ENCODE results near the gene IFT81. TPM values are rescaled to one million over a fixed set of nuclear protein-coding genes. Genes with fewer than 3 reads are reported as not detected.

IFT81 gene
- total RNA-seq, 6 experiments from 2014 or later, result 1.3 to 5.1 (median 2.5) TPM

- TF ChIP-seq, protein P1, sequence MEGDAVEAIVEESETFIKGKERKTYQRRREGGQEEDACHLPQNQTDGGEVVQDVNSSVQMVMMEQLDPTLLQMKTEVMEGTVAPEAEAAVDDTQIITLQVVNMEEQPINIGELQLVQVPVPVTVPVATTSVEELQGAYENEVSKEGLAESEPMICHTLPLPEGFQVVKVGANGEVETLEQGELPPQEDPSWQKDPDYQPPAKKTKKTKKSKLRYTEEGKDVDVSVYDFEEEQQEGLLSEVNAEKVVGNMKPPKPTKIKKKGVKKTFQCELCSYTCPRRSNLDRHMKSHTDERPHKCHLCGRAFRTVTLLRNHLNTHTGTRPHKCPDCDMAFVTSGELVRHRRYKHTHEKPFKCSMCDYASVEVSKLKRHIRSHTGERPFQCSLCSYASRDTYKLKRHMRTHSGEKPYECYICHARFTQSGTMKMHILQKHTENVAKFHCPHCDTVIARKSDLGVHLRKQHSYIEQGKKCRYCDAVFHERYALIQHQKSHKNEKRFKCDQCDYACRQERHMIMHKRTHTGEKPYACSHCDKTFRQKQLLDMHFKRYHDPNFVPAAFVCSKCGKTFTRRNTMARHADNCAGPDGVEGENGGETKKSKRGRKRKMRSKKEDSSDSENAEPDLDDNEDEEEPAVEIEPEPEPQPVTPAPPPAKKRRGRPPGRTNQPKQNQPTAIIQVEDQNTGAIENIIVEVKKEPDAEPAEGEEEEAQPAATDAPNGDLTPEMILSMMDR (IDR thresholded peaks at IDR 0.05), result no peak
- Histone ChIP-seq H3K9me3 (no peaks in the 10 kb centered on the region), H3K27ac (peak overlapping the region; percentile 86 to 99 (median 99)), H3K4me1 (peaks cover 0 to 50% (median 23%) of the 10 kb centered on the region in 4 donors), H3K27me3 (no peaks in the 10 kb centered on the region), H3K4me3 (peak overlapping the region in 1 of 3 donors; percentile 20), H3K36me3 (no peaks in the 10 kb centered on the region)
- DNase-seq (no peak), ATAC-seq (no peak)
- intact Hi-C loops (cut with DNase I), result loop anchor here in 1 of 2 donors (10.0 kb wide), 1 partner anchor 175 kb away; the partner anchor contains the start of gene ATP2A2
- WGBS (ENCODE audit: insufficient coverage, low coverage, low lambda C conversion rate, missing lambda C conversion rate), result 57% methylated on average over 2 of the region's 2 CpGs
Measured at GRCh38 chr12:110109837-110110535, 14.2 kb upstream of the IFT81 start.

GRCh38 chr12:110111476-110112334 is 12.5 kb upstream of the IFT81 start:
- no peak for TF ChIP-seq POLR2A (IDR thresholded peaks at IDR 0.05)
- TF ChIP-seq, protein P1 (IDR thresholded peaks at IDR 0.05), result no peak
- H3K9me3 ChIP-seq, result no peaks in the 10 kb centered on the region
- H3K4me3 ChIP-seq, result no peak overlapping the region
- peak overlapping the region; percentile 76 to 99 (median 99) for H3K27ac ChIP-seq
- H3K27me3 ChIP-seq, result no peaks in the 10 kb centered on the region
- 64% methylated on average over 4 of the region's 4 CpGs for WGBS (ENCODE audit: insufficient coverage, low coverage, low lambda C conversion rate, missing lambda C conversion rate)
- DNase-seq (peak in 1 of 3 donors; percentile 61), ATAC-seq (peak; percentile 66 to 84 (median 78))
- no peaks in the 10 kb centered on the region for H3K36me3 ChIP-seq
- intact Hi-C loops (cut with DNase I), result no loop called here
- H3K4me1 ChIP-seq, result peaks cover 0 to 46% (median 21%) of the 10 kb centered on the region in 4 donors

DNA sequence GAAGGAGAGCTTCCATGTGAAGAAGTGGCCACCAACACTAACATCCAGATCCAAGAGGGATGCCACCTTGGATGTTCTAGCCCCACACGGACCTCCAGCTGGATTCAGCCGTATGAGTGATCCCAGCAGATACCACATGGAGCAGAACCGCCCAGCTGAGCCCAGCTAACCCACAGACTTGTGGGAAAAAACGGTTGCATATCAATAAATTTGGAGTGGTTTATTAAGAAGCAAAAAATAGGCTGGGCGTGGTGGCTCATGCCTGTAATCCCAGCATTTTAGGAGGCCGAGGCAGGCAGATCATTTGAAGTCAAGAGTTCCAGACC is 11.9 kb upstream of the IFT81 start:
- 60% methylated on average over 1 of the region's 6 CpGs for WGBS (ENCODE audit: insufficient coverage, low coverage, low lambda C conversion rate, missing lambda C conversion rate)
- DNase-seq (no peak), ATAC-seq (no peak)
- no peaks in the 10 kb centered on the region for H3K27me3 ChIP-seq
- H3K4me3 ChIP-seq, result no peak overlapping the region
- intact Hi-C loops (cut with DNase I), result no loop called here
- TF ChIP-seq, protein P1 (IDR thresholded peaks at IDR 0.05), result no peak
- TF ChIP-seq POLR2A (IDR thresholded peaks at IDR 0.05), result no peak
- H3K27ac ChIP-seq, result peak overlapping the region in 2 of 3 donors; percentile 99
- no peaks in the 10 kb centered on the region for H3K36me3 ChIP-seq
- no peaks in the 10 kb centered on the region for H3K9me3 ChIP-seq
- H3K4me1 ChIP-seq, result peaks cover 0 to 46% (median 21%) of the 10 kb centered on the region in 4 donors

DNA sequence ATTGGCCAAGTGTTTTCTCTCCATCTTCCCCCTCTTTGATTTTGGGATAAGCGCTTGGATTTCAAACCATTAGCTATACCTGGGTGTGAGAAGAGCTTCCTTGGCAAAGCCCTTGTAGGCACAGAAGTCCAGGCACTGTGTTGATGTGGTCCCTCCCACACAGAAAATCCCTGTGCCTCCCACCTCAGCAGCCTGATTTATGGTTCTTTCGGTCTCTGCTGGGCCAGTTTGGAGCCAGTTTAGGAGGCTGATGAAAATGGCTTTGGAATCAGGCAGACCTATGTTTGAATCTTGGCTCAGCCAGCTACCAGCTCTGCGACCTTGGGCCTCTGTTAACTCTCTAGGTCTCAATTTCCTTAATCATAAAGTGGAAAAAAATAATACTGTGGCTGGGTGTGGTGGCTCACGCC is 9.6 kb upstream of the IFT81 start:
- intact Hi-C loops (cut with DNase I), result no loop called here
- Histone ChIP-seq H3K4me3 (no peak overlapping the region), H3K27ac (no peak overlapping the region), H3K4me1 (peaks cover 0 to 31% (median 13%) of the 10 kb centered on the region in 4 donors), H3K9me3 (no peaks in the 10 kb centered on the region), H3K36me3 (no peaks in the 10 kb centered on the region), H3K27me3 (no peaks in the 10 kb centered on the region)
- TF ChIP-seq POLR2A (IDR thresholded peaks at IDR 0.05), result no peak
- TF ChIP-seq, protein P1 (IDR thresholded peaks at IDR 0.05), result no peak
- ATAC-seq (no peak), DNase-seq (no peak)
- WGBS (ENCODE audit: insufficient coverage, low coverage, low lambda C conversion rate, missing lambda C conversion rate), result 78% methylated on average over 3 of the region's 4 CpGs
